HG03097 (cell line): Measurements from ENCODE around the gene PRELID1.
"Not testable (repeated sequence)": the region's sequence is repeated elsewhere in the genome, so short reads cannot be mapped to it uniquely, and the experiment has no call there.

Source experiments
- ATAC-seq: cut with Tn5 transposase; IDR thresholded peaks from one replicate; pipeline ENCODE4 v1.9.1; 2021; ENCODE audit not compliant: unreplicated experiment, low FRiP score

Gene PRELID1

GRCh38 chr5:177303121-177303924, at the start of gene PRELID1, which contains the start of gene RAB24:
PRELID1 (plus strand) TSS chr5:177303799; CDS start chr5:177303986, 187 bp downstream.
RAB24 (minus strand) TSS chr5:177303719; CDS start chr5:177303288, 431 bp downstream.
- peak; percentile 39 for ATAC-seq

GRCh38 chr5:177256296-177256695, 47.3 kb upstream of the PRELID1 start:
- no peak for ATAC-seq

- not testable (repeated sequence) for ATAC-seq
These were observed 44.9 kb upstream of the PRELID1 start for GRCh38 chr5:177258711-177259110.

GRCh38 chr5:177260961-177261360, 42.6 kb upstream of the PRELID1 start:
- ATAC-seq, result no peak

GRCh38 chr5:177261510-177261909, 42.1 kb upstream of the PRELID1 start:
- no peak for ATAC-seq

GRCh38 chr5:177264178-177264577, 39.4 kb upstream of the PRELID1 start:
- no peak for ATAC-seq

GRCh38 chr5:177265395-177265794, 38.2 kb upstream of the PRELID1 start:
- ATAC-seq, result no peak

- ATAC-seq, result no peak
These were observed 34.2 kb upstream of the PRELID1 start for GRCh38 chr5:177269232-177269895.

- no peak for ATAC-seq
These were observed 33.6 kb upstream of the PRELID1 start for GRCh38 chr5:177269976-177270375.

GRCh38 chr5:177270653-177271052, 32.9 kb upstream of the PRELID1 start:
- ATAC-seq, result no peak

GRCh38 chr5:177271113-177271512, 32.5 kb upstream of the PRELID1 start:
- ATAC-seq, result no peak

- no peak for ATAC-seq
These were observed 27.7 kb upstream of the PRELID1 start for GRCh38 chr5:177275883-177276282.

GRCh38 chr5:177276886-177277285, 26.7 kb upstream of the PRELID1 start:
- ATAC-seq, result no peak

- ATAC-seq, result no peak
These were observed 15.4 kb upstream of the PRELID1 start for GRCh38 chr5:177288191-177288590.

- no peak for ATAC-seq
These were observed 12.6 kb upstream of the PRELID1 start for GRCh38 chr5:177290816-177291596.

GRCh38 chr5:177291735-177292134, 11.9 kb upstream of the PRELID1 start:
- ATAC-seq, result no peak

GRCh38 chr5:177293819-177294581, 9.6 kb upstream of the PRELID1 start:
- ATAC-seq, result no peak

- no peak for ATAC-seq
These were observed 9.0 kb upstream of the PRELID1 start for GRCh38 chr5:177294632-177295031.

GRCh38 chr5:177295924-177296323, 7.7 kb upstream of the PRELID1 start:
- ATAC-seq, result no peak

GRCh38 chr5:177296581-177296980, 7.0 kb upstream of the PRELID1 start:
- ATAC-seq, result no peak
